ENCODE results near the gene TNNC2.
"Not testable (repeated sequence)": the region's sequence is repeated elsewhere in the genome, so short reads cannot be mapped to it uniquely, and the experiment has no call there.

TNNC2 gene

DNA sequence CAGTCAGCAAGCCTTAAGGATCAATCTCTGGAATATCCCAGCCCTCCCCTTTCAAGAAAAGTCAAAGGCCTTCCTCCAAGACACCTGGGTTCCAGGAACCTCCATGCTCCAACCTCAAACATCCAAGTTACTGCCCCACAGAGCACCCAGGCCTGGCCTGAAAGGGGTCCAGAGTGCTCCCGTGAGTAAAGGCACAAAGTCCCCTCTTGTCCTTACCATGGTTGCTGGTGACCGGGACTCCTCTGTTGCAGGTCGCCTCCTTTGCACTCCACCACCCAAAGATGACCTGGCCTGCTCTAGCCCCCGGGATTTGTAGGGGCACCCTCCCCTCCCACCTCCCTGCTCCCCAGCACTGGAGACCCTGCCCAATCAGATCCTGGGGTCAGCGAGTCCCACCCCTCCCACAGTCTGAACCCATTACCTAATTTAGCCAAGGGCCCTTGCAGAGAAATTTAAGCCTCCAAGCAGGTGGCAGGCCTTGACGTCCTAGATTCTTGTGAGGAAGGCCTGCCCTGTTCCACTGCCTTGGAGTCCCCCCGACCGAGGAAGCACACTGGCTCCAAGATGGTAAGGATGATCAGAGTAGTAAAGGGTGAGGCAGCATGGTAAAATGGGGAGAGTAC is at the start of gene TNNC2:
TSS of gene TNNC2 (minus strand) at position 283 of the 623 bp plus-strand sequence. CDS start at position 219, 64 bp downstream.
- no peak for DNase-seq

DNA sequence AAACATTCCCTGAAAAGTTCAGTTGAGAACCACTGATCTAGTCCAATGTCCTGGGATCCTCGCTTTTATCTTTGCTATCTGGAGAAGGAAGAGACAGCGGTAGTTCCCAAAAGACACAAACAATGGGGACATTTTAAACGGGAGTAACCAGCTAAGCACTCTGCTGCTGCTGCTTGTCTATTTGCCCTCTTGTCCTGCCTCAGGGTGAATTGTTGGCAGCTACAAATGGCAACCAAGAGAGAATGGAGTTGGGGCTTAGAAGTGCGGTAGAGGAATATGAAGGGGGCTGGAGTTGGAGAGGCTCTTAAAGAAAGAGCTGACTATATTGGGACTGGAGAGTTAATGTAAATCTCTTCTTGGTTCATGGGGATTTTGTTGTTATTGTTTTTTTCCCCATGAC is 47.5 kb upstream of the TNNC2 start:
- no peak for DNase-seq

DNA sequence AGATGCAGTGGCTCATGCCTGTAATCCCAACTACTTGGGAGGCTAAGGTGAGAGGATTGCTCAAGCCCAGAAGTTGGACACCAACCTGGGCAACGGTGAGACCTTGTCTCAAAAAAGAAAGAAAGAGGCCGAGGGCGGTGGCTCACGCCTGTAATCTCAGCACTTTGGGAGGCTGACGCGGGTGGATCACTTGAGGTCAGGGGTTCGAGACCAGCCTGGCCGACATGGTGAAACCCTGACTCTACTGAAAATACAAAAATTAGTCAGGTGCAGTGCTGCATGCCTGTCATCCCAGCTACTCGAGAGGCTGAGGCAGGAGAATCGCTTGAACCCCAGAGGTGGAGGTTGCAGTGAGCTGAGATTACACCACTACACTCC is 47.0 kb upstream of the TNNC2 start:
- not testable (repeated sequence) for DNase-seq

GRCh38 chr20:45873409-45874103 is 46.4 kb upstream of the TNNC2 start:
- DNase-seq: no peak

- no peak for DNase-seq
Observed at GRCh38 chr20:45872626-45873025, 45.5 kb upstream of the TNNC2 start.

DNA sequence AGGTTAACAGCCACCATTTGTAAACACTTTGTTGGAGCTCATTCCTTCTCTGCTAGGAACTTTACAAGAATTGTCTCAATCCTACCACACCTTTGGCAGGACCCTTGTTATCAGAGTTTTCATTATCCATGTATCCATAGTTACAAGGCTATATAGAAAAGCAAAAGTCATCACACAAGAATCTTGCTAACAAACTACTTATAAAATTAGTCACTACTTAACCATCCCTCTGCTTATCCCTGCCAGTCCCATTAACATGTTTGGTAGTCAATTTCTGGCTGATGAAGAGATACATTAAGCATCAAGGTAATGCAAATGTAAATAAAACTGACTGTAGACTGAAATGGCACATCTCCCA is 40.7 kb upstream of the TNNC2 start:
- no peak for DNase-seq

DNA sequence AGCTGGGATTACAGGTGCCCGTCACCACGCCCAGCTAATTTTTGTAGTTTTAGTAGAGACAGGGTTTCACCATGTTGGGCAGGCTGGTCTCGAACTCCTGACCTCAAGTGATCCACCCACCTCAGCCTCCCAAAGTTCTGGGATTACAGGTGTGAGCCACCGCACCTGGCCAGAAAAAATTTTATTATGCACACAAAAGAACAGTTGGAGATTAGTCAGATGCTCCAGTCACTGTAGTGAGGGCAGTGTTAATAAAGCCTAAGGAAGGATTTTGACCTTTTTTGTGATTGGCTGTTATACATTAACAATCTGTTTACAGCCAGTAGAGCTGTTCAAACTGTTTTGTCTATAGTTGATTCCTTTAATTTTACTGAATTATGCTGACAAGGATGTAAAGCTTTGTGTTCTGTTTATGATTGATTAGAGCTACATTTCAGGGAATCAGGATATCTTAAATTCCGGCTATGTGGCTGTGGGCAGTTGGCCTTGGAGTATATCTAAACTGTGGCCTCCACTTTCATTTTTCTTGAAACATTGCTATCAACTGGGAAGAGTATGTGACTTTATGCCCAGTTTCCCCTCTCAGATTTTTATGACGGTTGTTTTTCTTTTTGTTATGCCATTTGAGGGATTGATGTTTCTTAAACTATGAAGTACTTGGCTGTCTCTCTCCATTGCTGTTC is 40.2 kb upstream of the TNNC2 start:
- no peak for DNase-seq

GRCh38 chr20:45866454-45866853 is 39.3 kb upstream of the TNNC2 start:
- no peak for DNase-seq

- DNase-seq: no peak
Observed at GRCh38 chr20:45863543-45864470, 36.7 kb upstream of the TNNC2 start.

DNA sequence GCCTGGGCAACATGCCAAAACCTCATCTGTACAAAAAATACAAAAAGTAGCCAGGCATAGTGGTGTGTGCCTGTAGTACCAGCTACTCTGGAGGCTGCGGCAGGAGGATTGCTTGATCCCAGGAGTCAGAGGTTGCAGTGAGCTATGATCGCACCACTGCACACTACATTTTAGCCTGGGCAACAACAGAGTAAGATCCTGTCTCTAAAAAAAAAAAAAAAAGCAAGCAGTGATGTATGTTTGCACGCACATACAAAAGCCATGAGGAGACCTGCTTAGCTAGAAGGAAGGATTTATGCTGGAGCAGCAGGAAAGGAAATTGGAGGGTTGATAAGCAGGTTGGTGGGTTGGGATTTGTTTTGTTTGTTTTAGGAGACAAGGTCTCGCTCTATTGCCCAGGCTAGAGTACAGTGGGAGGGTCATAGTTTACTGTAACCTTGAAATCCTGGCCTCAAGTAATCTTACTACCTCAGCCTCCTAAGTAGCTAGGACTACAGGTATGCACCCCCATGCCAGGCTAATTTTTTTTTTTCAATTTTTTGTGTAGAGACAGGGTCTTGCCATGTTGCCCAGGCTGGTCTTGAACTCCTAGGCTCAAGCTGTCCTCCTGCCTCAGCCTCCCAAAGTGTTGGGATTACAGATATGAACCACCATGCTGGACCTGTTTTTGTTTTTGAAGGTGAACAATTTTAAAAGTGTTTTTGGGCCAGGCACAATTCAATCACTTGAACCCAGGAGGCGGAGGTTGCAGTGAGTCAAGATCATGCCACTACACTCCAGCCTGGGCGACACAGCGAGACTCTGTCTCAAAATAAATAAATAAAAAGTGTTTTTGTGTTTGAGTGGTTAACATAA is 34.3 kb upstream of the TNNC2 start:
- no peak for DNase-seq

- no peak for DNase-seq
Observed at GRCh38 chr20:45860560-45861220, 33.6 kb upstream of the TNNC2 start.

GRCh38 chr20:45859916-45860315 is 32.8 kb upstream of the TNNC2 start:
- DNase-seq: no peak

DNA sequence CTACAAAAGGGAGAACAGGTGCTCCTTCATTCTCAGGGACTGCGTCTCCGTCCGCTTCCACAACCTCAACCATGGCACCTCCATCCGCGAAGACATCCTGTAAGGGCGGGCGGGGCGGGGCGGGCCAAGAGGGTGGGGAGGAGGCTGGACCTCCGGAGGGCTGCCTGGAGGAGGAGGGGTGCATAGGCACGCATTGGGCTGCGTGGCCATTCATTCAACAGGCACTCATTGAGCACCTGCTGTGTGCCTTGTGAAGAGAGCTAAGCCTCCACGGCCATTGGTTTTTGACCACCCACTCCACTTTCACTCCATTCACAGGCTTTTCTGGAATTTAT is 30.7 kb upstream of the TNNC2 start:
- no peak for DNase-seq

- DNase-seq: peak; percentile 100
Observed at GRCh38 chr20:45857114-45857881, 30.2 kb upstream of the TNNC2 start, which contains the start of the genes ACOT8 and ZSWIM3. Gene ACOT8, minus strand, starts transcription at chr20:45857392. Its CDS starts 77 bp downstream, at chr20:45857315. Gene ZSWIM3, plus strand, starts transcription at chr20:45857614. Its CDS starts 212 bp downstream, at chr20:45857826.

DNA sequence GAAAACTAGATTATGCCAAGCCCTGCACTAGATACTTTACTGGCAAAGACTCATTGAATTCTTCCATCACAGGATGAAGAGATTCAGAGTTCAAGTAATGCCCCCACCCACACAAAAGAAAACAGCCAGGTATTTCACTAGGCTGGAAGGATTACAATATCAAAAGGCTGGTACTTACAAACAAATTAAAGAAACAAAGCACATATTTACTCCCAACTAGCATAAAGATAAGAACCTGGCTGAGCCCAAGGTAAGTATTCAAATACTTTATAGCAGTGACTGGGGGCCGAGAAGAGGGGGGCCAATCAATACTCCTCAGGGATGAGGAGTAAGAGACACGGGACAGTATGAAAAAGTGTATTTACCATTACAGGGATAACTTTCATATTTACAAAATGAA is 26.4 kb upstream of the TNNC2 start:
- DNase-seq: no peak

- DNase-seq: no peak
Observed at GRCh38 chr20:45852326-45852725, 25.2 kb upstream of the TNNC2 start.

GRCh38 chr20:45851501-45851900 is 24.4 kb upstream of the TNNC2 start:
- DNase-seq: no peak

DNA sequence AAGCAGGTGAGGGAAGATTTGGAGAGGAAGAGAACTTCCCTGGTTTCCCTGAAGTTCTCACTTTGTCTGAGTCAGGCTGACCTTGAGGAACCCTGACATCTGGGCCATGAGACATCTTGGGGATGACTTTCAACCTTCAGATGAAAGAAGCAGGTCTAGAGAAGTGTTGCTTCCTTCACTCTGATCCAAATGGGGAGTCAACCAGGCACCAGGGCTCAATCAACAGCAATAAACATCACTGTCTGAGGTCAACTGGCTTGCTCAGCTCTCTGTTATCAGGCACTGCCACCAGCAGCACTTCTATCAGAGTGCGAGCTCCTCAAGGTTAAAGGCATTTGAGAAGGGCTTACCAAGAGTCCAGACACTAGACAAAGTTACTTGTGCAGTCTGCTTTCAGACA is 23.8 kb upstream of the TNNC2 start:
- no peak for DNase-seq

DNA sequence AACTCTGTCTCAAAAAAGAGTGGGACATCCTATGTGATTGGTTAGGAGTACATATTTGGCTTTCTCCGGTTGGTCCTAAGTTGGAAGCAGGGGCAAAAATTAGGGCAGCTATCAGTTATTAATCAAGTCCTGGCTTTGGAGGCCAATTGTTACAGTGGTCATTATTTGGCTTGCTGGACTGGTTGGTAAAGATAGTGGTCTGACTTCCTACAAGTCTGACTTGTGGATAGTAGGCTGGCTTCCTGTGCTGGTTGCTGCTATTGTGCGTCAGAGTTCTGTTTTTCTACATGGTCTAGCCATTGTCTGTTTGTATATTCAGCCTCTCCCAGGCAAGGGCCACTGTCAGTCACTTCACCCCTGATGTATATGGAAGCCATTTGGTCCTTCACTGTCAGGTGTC is 23.1 kb upstream of the TNNC2 start:
- no peak for DNase-seq

GRCh38 chr20:45848969-45849582 is 22.0 kb upstream of the TNNC2 start:
- no peak for DNase-seq
